ENCODE data around the gene GAGE12E.
"Not testable (repeated sequence)": the region's sequence is repeated elsewhere in the genome, so short reads cannot be mapped to it uniquely, and the experiment has no call there.

DNA sequence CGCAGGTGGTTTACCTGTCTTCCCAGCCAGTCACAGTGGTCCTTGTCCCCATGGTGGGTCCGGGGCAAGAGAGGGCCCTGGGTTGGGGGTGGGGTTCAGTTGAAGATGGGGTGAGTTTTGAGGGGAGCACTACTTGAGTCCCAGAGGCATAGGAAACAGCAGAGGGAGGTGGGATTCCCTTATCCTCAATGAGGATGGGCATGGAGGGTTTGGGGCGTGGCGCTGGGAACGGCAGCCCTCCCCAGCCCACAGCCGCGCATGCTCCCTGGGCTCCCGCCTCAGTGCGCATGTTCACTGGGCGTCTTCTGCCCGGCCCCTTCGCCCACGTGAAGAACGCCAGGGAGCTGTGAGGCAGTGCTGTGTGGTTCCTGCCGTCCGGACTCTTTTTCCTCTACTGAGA, 19.0 kb downstream of the GAGE12E start, which contains the start of gene GAGE12G:
- TF ChIP-seq CTCF (IDR thresholded peaks at IDR 0.05; ENCODE audit: low read depth, low read length, poor library complexity, severe bottlenecking); EZH2phosphoT487 (IDR thresholded peaks at IDR 0.05; ENCODE audit: borderline replicate concordance, low read length): not testable (repeated sequence)

Data from DOHH2 (cell line).